ENCODE measurements around the gene IGFLR1. TPM values are rescaled to one million over a fixed set of nuclear protein-coding genes. Genes with fewer than 3 reads are reported as not detected.

Gene IGFLR1
- total RNA-seq, 4 donors from 2014 or later: 2.0 to 14.1 (median 3.0) TPM

DNA sequence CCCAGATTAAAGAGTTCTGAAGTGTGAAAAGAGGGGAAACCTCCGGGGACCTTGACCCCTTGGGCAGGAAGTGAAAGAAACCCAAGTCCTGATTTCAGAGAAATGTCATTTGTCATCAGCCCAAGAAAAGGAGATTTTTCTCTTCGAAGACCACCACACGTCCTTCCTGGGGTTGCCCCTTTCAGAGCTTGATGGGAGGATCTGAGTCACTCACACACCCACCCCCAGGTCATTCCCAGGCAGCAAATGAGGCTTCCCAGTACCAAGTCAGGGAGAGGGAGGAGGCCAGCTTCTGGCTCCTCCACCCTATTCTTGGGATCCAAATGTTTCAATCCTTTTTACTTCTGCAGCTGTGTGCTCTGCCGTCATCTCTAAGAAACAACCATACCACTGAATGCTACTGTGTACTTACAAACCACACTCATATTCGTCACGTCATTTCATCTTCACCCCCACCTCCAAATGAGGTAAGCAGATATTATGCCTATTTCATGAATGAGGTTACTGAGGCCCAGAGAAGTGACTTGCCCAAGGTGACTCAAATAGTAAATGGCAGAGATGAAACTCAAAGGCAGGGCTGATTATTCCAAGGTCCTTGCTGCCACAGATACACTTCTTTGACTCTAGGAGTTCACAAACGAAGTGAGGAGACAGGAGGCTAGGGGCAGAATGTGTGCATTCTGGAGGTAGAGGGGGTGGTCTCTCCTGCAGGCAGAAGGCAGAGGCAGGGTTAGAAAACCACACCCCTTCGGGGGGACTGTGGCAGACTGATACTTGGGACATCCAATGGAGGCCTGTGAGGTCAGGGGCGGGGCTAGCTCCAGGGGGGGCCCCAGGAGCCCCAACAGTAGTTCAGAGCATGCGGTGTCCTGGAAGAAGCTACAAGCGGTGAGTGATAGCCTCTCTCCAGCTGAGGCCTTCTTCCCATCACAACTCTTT is 29.4 kb downstream of the IGFLR1 start:
- DNase-seq (no peak), ATAC-seq (no peak)
- Histone ChIP-seq H3K4me1 (peaks cover 8 to 11% of the 10 kb centered on the region in 2 donors), H3K4me3 (no peak overlapping the region), H3K36me3 (no peaks in the 10 kb centered on the region), H3K27ac (no peak overlapping the region), H3K9me3 (no peaks in the 10 kb centered on the region), H3K27me3 (no peaks in the 10 kb centered on the region)
- no peak for TF ChIP-seq POLR2A (IDR thresholded peaks at IDR 0.05)
- TF ChIP-seq, protein P1, sequence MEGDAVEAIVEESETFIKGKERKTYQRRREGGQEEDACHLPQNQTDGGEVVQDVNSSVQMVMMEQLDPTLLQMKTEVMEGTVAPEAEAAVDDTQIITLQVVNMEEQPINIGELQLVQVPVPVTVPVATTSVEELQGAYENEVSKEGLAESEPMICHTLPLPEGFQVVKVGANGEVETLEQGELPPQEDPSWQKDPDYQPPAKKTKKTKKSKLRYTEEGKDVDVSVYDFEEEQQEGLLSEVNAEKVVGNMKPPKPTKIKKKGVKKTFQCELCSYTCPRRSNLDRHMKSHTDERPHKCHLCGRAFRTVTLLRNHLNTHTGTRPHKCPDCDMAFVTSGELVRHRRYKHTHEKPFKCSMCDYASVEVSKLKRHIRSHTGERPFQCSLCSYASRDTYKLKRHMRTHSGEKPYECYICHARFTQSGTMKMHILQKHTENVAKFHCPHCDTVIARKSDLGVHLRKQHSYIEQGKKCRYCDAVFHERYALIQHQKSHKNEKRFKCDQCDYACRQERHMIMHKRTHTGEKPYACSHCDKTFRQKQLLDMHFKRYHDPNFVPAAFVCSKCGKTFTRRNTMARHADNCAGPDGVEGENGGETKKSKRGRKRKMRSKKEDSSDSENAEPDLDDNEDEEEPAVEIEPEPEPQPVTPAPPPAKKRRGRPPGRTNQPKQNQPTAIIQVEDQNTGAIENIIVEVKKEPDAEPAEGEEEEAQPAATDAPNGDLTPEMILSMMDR (IDR thresholded peaks at IDR 0.05 in 4 of 5, conservative IDR thresholded peaks at IDR 0.05 in 1 of 5): no peak
- intact Hi-C loops (cut with DNase I; ENCODE audit: low total_unique reads): loop anchor here (5.0 kb wide), 1 partner anchor 64 kb away; the partner anchor contains the start of gene ARHGAP33
- in situ Hi-C loops (cut with MboI; ENCODE audit: low sequenced_read_pairs in 4 of 4): loop anchor here in 3 of 4 donors (10.0 to 25.0 kb wide), 3 partner anchors 168 to 222 kb away; partner anchors contain the start of genes TMEM147 (in 2 of the 3), GAPDHS (in 1 of the 3), LRFN3 (in 1 of the 3) and SBSN (in 1 of the 3)

DNA sequence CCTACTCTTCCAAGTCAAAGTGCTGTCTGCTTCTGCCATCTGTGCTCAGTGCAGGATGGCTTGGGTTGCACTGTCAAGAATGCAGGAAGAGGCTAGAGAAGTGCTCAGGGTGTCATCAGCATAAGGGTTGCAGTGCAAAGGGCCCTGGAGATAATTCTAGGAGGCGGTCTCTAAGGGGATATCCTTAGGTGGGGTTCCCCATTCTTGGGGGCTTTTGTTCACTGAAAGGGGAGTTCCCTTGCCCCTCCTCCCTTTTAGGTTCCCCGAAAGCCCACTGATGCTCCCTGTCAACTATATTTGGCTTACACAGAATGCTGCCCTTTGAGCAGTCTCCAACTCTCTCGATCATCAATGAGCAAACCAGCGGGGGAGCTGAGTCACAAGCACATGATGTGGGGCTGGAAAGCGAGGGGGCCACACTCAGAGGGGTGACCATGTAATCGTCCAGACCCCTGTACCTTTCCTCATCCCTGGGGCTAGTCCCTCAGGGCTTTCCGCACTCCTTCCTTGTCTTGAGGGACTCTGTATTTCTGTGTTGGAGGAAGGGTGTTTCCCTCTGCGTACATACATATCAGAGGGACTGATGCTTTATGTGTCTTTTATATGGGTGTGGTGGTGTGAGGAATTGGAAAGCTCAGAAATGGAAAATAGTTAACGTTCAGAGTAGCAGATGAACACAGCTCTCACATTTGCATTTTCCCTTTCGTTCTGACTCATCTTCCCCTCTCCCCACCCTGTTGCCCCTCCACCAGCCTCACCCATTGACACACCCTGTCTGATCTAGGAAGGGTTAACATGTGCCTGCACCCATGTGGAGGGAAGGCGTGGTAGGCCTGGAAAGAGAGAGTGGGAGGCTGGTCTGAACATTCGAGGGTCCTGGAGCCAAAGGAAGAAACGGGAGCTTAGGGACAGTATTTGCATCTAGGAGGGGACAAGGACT is 31.2 kb downstream of the IGFLR1 start:
- no peaks in the 10 kb centered on the region for H3K27me3 ChIP-seq
- no peak overlapping the region for H3K4me3 ChIP-seq
- in situ Hi-C loops (cut with MboI; ENCODE audit: low sequenced_read_pairs in 4 of 4) (loop anchor here in 3 of 4 donors (10.0 to 25.0 kb wide), 3 partner anchors 166 to 224 kb away; partner anchors contain the start of genes TMEM147 (in 2 of the 3), GAPDHS (in 1 of the 3), LRFN3 (in 1 of the 3) and SBSN (in 1 of the 3)), intact Hi-C loops (cut with DNase I; ENCODE audit: low total_unique reads) (loop anchor here (5.0 kb wide), 1 partner anchor 66 kb away; the partner anchor contains the start of gene ARHGAP33)
- H3K9me3 ChIP-seq: no peaks in the 10 kb centered on the region
- H3K27ac ChIP-seq: no peak overlapping the region
- peaks cover 6 to 9% of the 10 kb centered on the region in 2 donors for H3K4me1 ChIP-seq
- no peaks in the 10 kb centered on the region for H3K36me3 ChIP-seq
- ATAC-seq: no peak
- no peak for DNase-seq
- TF ChIP-seq POLR2A (IDR thresholded peaks at IDR 0.05): no peak
- TF ChIP-seq, protein P1 (IDR thresholded peaks at IDR 0.05 in 4 of 5, conservative IDR thresholded peaks at IDR 0.05 in 1 of 5): no peak

GRCh38 chr19:35708391-35708790 is 33.9 kb downstream of the IGFLR1 start:
- H3K27ac ChIP-seq: no peak overlapping the region
- no peaks in the 10 kb centered on the region for H3K36me3 ChIP-seq
- no peak overlapping the region for H3K4me3 ChIP-seq
- no peak for TF ChIP-seq POLR2A (IDR thresholded peaks at IDR 0.05)
- TF ChIP-seq, protein P1 (IDR thresholded peaks at IDR 0.05 in 4 of 5, conservative IDR thresholded peaks at IDR 0.05 in 1 of 5): no peak
- ATAC-seq (no peak), DNase-seq (no peak)
- no peaks in the 10 kb centered on the region for H3K4me1 ChIP-seq
- in situ Hi-C loops (cut with MboI; ENCODE audit: low sequenced_read_pairs in 4 of 4): loop anchor here in 1 of 4 donors (25.0 kb wide), 1 partner anchor 171 kb away; the partner anchor contains the start of genes GAPDHS, SBSN and TMEM147
- no peaks in the 10 kb centered on the region for H3K9me3 ChIP-seq
- H3K27me3 ChIP-seq: no peaks in the 10 kb centered on the region
- intact Hi-C loops (cut with DNase I; ENCODE audit: low total_unique reads): no loop called here

- Histone ChIP-seq H3K36me3 (no peaks in the 10 kb centered on the region), H3K4me1 (no peaks in the 10 kb centered on the region), H3K27me3 (no peaks in the 10 kb centered on the region), H3K4me3 (no peak within 1 kb of the TSS), H3K27ac (no peak within 1 kb of the TSS), H3K9me3 (no peaks in the 10 kb centered on the region)
- TF ChIP-seq POLR2A (IDR thresholded peaks at IDR 0.05): no peak
- TF ChIP-seq, protein P1 (IDR thresholded peaks at IDR 0.05 in 4 of 5, conservative IDR thresholded peaks at IDR 0.05 in 1 of 5): no peak
- DNase-seq (no peak), ATAC-seq (no peak)
- intact Hi-C loops (cut with DNase I; ENCODE audit: low total_unique reads): no loop called here
- in situ Hi-C loops (cut with MboI; ENCODE audit: low sequenced_read_pairs in 4 of 4): loop anchor here in 1 of 4 donors (25.0 kb wide), 1 partner anchor 167 kb away; the partner anchor contains the start of genes GAPDHS, SBSN and TMEM147
Observed at GRCh38 chr19:35704218-35704617, 38.0 kb downstream of the IGFLR1 start, which contains the start of gene ZBTB32. TSS of gene ZBTB32 (plus strand) at chr19:35704558. CDS start at chr19:35714627, 10,069 bp downstream.
